Measurements from ENCODE around the gene EMC10. TPM values are rescaled to one million over a fixed set of nuclear protein-coding genes. Genes with fewer than 3 reads are reported as not detected.
A peak's percentile ranks its signal among the peaks of the same experiment; 100 is the strongest.

EMC10 gene
- total and polyA plus RNA-seq, 5 donors: 98.5 to 134 (median 105) TPM

DNA sequence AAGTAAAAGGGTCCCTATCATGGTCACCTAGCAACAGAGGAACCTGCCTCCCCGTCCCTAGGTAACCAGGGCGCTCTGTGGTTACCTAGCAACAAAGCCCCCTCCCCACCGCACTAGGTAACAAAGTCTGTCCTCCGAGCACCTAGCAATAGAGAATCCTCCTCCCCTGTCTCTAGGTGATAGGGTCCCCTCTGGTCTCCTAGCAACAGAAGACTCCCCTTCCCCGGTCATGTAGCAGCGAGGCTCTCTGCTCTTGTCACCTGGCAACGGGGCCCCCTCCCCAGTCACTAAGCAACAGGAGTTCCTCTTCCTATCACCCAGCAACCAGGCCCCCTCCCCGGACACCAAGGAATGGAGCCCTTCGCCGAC, 34.4 kb downstream of the EMC10 start:
- no peak for DNase-seq
- Histone ChIP-seq H3K4me1 (ENCODE audit: control insufficient read depth, insufficient read depth, low read length) (peaks cover 3% of the 10 kb centered on the region), H3K9me3 (ENCODE audit: control insufficient read depth, low read length) (no peaks in the 10 kb centered on the region), H3K27me3 (ENCODE audit: control insufficient read depth, insufficient read depth) (no peaks in the 10 kb centered on the region), H3K27ac (ENCODE audit: low read length) (peak overlapping the region; percentile 40), H3K4me3 (ENCODE audit: low read length) (peak overlapping the region; percentile 52)
- no peak for ATAC-seq
- intact Hi-C loops (cut with DNase I): no loop called here
- WGBS: 6% methylated on average over 10 of the region's 10 CpGs

DNA sequence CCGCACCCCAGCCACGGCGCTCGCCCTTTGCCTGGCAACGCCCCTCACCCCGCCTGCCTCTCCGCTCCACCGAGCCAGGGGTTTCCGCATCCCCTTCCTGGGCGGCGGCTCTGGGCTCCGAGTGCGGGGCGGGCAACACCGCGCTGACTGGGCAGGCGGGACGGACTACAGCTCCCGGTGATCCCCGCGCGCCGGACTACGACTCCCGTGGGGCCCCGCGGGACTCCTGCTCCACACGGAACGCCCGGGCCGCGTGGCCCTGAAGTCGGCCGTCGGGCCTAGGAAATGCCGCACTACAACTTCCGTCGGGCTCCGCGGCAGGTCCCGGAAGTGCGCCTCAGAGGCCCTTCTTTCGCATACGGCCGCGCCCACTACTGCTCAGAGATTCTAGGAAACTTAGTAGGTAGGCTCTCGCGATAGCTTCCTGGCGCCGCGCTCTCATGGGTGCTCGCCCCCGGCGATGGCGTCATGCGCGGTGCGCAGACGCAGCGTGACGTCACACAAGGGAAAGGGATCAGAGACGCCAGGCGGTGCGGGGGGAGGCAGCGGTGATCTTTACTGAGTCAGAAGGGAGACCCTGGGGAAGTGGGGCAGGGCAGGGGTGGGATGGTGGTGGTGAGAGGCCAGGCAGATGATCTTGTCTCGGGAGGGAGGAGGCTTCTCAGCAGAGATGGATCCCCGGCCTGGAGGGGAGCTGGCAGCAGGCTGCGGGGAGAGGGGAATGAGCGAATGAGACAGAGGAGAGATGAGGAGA, 34.9 kb downstream of the EMC10 start, which contains the start of gene JOSD2:
Gene JOSD2, minus strand, starts transcription at position 123 of the 754 bp plus-strand sequence. CDS start 760 bp downstream, outside the sequence.
- H3K9me3 ChIP-seq (ENCODE audit: control insufficient read depth, low read length): no peaks in the 10 kb centered on the region
- no peaks in the 10 kb centered on the region for H3K27me3 ChIP-seq (ENCODE audit: control insufficient read depth, insufficient read depth)
- peaks cover 3% of the 10 kb centered on the region for H3K4me1 ChIP-seq (ENCODE audit: control insufficient read depth, insufficient read depth, low read length)
- intact Hi-C loops (cut with DNase I): no loop called here
- WGBS: 1% methylated on average over 69 of the region's 69 CpGs
- peak within 1 kb of the TSS; percentile 49 for H3K27ac ChIP-seq (ENCODE audit: low read length)
- DNase-seq: peak; percentile 99 to 100 (median 100)
- peak; percentile 96 to 97 for ATAC-seq
- peak within 1 kb of the TSS; percentile 52 for H3K4me3 ChIP-seq (ENCODE audit: low read length)

DNA sequence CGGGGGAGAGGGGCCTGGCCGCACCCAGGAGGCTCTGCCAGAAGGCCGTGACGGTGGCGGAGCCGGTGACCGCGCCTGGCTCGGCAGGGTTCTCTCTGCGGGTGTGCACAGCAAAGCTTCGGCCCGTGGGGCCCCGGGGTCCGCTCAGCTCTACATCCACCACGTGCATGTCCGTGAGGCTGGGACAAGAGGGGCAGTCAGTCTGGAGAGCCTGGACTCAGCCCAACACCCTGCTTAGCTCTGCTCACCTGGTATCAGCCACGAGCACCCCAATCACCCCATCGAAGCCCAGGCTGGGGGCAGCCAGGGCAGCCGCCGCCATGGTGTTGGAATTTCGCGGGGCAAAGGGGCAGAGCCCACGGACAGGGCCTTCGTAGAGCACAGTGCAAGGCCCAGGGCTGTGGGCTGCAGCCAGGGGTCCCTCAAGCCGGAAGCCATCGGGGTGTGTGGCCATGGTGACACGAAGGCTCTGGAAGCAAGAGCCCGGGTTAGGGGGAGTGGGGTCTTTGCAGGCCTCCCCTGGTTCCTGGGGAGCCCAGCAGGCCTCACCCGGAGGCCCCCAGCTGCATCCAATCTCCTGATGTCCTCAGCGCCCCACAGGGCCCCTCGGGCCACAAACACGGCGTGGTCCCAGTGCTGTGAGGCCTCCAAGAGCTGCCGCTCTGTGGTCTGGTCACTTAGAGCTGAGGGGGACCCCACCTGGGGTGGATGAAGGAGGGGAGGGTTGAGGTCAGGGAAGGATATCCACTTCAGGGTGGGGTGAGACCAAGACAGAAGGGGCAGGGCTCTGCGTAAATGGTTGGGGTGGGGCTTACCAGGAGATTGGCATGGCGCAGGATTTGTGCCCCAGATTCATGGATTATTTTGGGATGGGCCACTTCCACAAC, 36.0 kb downstream of the EMC10 start:
- Histone ChIP-seq H3K4me3 (ENCODE audit: low read length) (no peak overlapping the region), H3K4me1 (ENCODE audit: control insufficient read depth, insufficient read depth, low read length) (peaks cover 3% of the 10 kb centered on the region), H3K27ac (ENCODE audit: low read length) (no peak overlapping the region), H3K9me3 (ENCODE audit: control insufficient read depth, low read length) (no peaks in the 10 kb centered on the region), H3K27me3 (ENCODE audit: control insufficient read depth, insufficient read depth) (no peaks in the 10 kb centered on the region)
- DNase-seq (peak in 2 of 3 donors; percentile 72 to 73), ATAC-seq (no peak)
- intact Hi-C loops (cut with DNase I): no loop called here
- WGBS: 90% methylated on average over 36 of the region's 36 CpGs

DNA sequence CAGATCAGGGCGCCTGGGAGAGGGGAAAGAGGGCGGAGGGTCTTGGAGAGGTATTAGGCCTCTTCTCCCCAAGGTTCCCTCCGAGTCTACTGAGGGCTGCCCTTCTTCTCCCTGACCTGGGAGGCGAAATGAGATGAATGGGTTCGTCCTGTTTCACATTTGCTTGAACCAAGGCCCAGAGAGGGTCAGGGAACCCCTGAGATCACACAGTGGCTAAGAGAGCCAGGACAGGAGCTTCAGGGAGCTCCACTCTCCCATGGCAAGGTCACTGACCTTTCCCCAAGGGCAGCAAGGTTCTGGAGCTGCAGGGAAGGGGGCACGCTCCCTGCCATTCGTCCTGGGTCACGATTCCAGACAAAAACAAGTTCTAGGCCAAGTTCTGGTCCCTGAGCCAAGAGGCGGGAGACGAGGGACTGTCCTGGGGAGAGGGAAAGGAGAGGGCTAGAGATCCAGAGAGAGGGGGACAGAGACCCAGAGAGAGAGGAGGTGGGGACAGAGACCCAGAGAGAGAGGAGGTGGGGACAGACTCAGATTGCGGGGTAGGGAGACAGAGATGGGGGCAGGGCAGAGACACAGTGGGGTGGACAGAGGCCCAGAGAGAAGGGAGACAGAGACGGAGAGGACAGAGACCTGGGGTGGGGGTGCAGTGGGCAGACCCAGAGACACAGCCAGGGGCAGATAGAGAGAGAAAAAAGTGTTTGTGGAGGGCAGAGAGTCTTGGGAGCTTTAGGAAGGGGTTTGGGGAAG, 36.9 kb downstream of the EMC10 start:
- no peak overlapping the region for H3K27ac ChIP-seq (ENCODE audit: low read length)
- intact Hi-C loops (cut with DNase I): no loop called here
- no peaks in the 10 kb centered on the region for H3K27me3 ChIP-seq (ENCODE audit: control insufficient read depth, insufficient read depth)
- ATAC-seq (no peak), DNase-seq (peak in 1 of 3 donors; percentile 35)
- H3K4me1 ChIP-seq (ENCODE audit: control insufficient read depth, insufficient read depth, low read length): peaks cover 1% of the 10 kb centered on the region
- WGBS: 56% methylated on average over 12 of the region's 12 CpGs
- H3K9me3 ChIP-seq (ENCODE audit: control insufficient read depth, low read length): no peaks in the 10 kb centered on the region
- H3K4me3 ChIP-seq (ENCODE audit: low read length): no peak overlapping the region

DNA sequence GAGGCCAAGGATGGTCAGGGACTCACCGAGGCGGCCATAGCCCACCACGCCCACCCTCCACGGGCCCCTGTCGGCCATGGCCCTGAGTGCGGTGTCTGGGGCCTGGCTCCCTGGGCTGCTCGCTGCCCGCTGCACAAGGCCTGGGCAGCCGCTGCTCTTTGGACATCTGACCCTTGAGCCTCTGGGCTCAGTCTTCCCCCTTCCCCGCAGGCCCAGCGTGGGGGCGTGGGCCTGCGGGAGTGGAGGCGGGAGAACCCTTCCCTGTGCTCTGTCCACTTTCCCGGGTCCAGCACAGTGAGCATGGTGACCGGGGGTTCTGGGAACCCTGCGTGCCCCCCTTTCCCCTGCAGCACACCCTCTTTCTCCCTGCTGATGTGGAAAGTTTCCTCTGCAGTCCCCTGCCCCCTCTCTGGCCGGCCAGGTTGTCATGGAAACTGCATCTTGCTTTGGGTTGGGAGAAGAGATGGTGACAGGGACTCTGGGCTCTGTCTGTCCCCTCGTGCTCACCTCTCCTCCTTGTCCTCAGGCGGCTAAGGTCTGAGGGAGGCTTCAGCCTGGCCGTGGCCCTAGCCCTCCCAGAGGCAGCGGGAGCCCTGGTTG, 37.5 kb downstream of the EMC10 start, which contains the start of gene ASPDH:
Gene ASPDH, minus strand, starts transcription at position 168 of the 600 bp plus-strand sequence. Its CDS starts 90 bp downstream, at position 78.
- intact Hi-C loops (cut with DNase I): no loop called here
- Histone ChIP-seq H3K27me3 (ENCODE audit: control insufficient read depth, insufficient read depth) (no peaks in the 10 kb centered on the region), H3K27ac (ENCODE audit: low read length) (no peak within 1 kb of the TSS), H3K4me3 (ENCODE audit: low read length) (no peak within 1 kb of the TSS), H3K4me1 (ENCODE audit: control insufficient read depth, insufficient read depth, low read length) (no peaks in the 10 kb centered on the region), H3K9me3 (ENCODE audit: control insufficient read depth, low read length) (no peaks in the 10 kb centered on the region)
- 53% methylated on average over 22 of the region's 22 CpGs for WGBS
- ATAC-seq: no peak
- DNase-seq: peak in 1 of 3 donors; percentile 45

DNA sequence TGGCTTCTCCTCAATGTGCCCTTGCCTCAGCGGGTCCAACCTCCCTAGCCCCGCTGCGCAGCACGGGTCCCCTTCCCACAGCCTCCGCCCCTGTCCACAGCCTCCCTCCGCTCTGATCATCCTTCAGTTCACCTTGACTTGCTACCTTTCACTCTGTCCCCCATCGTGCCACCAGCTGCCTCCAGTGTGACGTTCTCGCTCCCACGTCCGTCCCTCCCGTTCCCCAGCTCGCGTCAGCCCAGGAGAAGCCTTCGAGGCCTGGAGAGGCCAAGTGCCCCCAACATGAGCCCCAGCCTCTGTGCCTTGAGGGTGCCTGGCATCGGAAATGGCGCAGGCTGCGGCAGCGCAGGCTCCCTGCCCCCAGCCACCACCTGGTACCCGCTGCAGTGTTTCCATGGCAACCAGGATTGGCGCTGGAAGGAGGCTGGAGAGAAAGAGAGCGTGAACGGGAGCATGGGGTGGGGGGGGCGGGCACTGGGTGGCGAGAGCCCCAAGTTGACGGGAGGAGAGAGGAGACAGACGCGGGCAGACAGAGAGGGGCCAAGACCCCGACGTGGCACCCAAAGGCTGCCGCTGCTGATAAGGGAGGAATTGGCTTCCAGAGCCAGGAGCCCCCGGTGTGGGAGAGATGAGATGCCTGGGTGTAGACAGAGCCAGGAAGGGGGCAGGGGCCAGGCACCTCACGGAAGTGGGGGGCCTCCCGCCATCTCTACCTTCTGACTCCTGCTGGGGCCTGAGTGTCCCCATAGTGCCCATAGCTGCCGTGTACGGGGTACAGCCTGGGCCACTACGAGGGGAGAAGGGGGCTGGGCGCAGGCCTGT, 38.2 kb downstream of the EMC10 start:
- Histone ChIP-seq H3K9me3 (ENCODE audit: control insufficient read depth, low read length) (no peaks in the 10 kb centered on the region), H3K4me1 (ENCODE audit: control insufficient read depth, insufficient read depth, low read length) (no peaks in the 10 kb centered on the region), H3K4me3 (ENCODE audit: low read length) (no peak overlapping the region), H3K27ac (ENCODE audit: low read length) (no peak overlapping the region), H3K27me3 (ENCODE audit: control insufficient read depth, insufficient read depth) (no peaks in the 10 kb centered on the region)
- intact Hi-C loops (cut with DNase I): no loop called here
- no peak for ATAC-seq
- no peak for DNase-seq
- 36% methylated on average over 38 of the region's 38 CpGs for WGBS

DNA sequence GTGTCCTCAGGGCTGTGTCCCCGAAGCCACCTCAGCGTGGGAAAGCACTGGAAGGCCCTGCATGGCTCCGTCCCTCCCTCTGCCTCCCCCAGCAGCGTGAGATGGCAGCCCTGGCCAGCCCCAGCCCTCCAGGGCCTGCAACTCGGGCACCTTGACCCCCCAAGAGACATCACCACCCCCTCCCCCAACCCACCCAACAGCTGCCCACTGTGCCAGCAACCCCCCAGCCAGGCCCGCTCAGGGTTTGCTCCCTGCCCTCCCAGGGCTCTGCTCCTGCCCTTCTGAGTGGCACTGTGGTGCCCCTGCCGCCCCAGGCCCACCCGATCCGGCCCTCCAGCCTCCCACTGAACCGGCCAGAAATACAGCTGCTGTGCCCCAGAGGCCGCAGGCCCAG, 38.9 kb downstream of the EMC10 start:
- Histone ChIP-seq H3K4me3 (ENCODE audit: low read length) (no peak overlapping the region), H3K27me3 (ENCODE audit: control insufficient read depth, insufficient read depth) (no peaks in the 10 kb centered on the region), H3K9me3 (ENCODE audit: control insufficient read depth, low read length) (no peaks in the 10 kb centered on the region), H3K4me1 (ENCODE audit: control insufficient read depth, insufficient read depth, low read length) (no peaks in the 10 kb centered on the region), H3K27ac (ENCODE audit: low read length) (no peak overlapping the region)
- intact Hi-C loops (cut with DNase I): no loop called here
- DNase-seq: no peak
- 69% methylated on average over 11 of the region's 11 CpGs for WGBS
- ATAC-seq: no peak

DNA sequence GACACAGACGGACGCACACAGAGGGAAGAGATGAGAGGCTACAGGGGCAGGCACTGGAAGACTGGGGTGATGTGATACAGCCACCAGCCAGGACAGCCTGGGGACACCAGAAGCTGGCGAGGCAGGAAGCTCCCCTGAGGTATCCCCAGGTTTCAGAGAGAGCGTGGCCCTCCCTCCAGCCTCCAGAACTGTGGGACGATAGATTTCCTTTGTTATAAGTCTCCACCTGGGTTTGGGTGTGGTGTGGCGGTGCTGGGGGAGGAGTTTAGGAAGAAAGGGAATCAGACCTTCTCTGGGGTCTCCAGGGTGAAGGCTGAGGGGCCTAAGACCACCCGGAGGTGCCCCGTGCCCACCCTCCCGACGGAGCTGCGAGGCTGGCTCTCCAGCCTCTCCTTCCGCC, 40.1 kb downstream of the EMC10 start:
- intact Hi-C loops (cut with DNase I): no loop called here

DNA sequence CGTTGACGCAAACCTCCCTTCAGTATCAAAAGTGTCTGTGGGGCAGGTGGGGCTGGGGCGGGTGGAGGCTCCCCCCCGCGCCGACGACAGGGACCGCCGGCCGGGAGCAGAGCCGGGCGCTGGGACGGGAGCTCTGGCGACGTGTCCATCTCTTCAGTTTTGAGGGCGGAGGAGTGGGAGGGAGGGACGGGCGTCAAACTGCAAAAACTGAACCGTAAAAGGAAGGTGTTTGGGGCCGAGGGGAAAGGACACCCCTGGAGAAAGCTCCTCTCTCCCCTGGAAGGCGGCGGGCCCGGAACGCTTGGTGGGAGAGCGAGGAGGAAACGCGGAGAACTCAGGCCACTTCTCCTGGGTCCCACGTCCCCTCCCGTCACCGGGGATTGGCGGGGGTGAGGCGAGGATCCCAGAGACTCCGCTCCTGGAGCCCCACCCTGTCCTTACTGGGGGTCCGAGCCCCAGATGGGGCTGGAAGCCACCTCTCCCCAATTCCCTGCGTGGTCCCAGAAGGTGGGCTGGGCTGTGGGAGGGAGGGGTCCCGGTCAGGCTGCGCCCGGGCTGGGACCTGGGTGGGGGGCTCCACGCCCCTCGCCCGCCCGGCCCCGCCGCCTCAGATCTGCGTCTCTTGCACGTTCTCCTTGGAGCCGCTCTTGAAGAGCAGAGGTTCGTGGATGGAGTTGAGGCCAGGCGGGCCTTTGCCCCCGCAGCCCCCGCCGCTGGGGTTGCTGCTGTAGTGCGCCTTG, 40.8 kb downstream of the EMC10 start:
- no peak overlapping the region for H3K27ac ChIP-seq (ENCODE audit: low read length)
- H3K4me3 ChIP-seq (ENCODE audit: low read length): no peak overlapping the region
- no peaks in the 10 kb centered on the region for H3K4me1 ChIP-seq (ENCODE audit: control insufficient read depth, insufficient read depth, low read length)
- H3K27me3 ChIP-seq (ENCODE audit: control insufficient read depth, insufficient read depth): no peaks in the 10 kb centered on the region
- 78% methylated on average over 53 of the region's 53 CpGs for WGBS
- no peak for DNase-seq
- intact Hi-C loops (cut with DNase I): no loop called here
- no peaks in the 10 kb centered on the region for H3K9me3 ChIP-seq (ENCODE audit: control insufficient read depth, low read length)
- ATAC-seq: no peak

More for the DNA sequence above, 40.1 kb downstream of the EMC10 start:
- Histone ChIP-seq H3K27ac (ENCODE audit: low read length) (no peak overlapping the region), H3K4me1 (ENCODE audit: control insufficient read depth, insufficient read depth, low read length) (no peaks in the 10 kb centered on the region), H3K4me3 (ENCODE audit: low read length) (no peak overlapping the region), H3K27me3 (ENCODE audit: control insufficient read depth, insufficient read depth) (no peaks in the 10 kb centered on the region), H3K9me3 (ENCODE audit: control insufficient read depth, low read length) (no peaks in the 10 kb centered on the region)
- no peak for ATAC-seq
- 73% methylated on average over 12 of the region's 12 CpGs for WGBS
- no peak for DNase-seq

All from right cardiac atrium (tissue), 5 donors.